ENCODE results near the gene LSM14A. TPM values are rescaled to one million over a fixed set of nuclear protein-coding genes. Genes with fewer than 3 reads are reported as not detected.
A peak's percentile ranks its signal among the peaks of the same experiment; 100 is the strongest.

The LSM14A gene
- total and polyA plus RNA-seq, 2 of the 8 experiments (the other 6 are each of a cell fraction or from before 2014, with no cell fraction given): 117 to 195 TPM

- Histone ChIP-seq H2BK20ac (ENCODE audit: low read length) (no peak overlapping the region), H4K20me1 (replicated peaks in 1 of 2; ENCODE audit: control insufficient read depth in 1 of 2, insufficient read depth in 2 of 2, low read length in 2 of 2) (peaks cover 0 to 10% of the 10 kb centered on the region in 2 experiments)
Observed at GRCh38 chr19:34261334-34262109, 89.2 kb downstream of the LSM14A start.

More at GRCh38 chr19:34261334-34262109, 89.2 kb downstream of the LSM14A start:
- Histone ChIP-seq H3K14ac (ENCODE audit: insufficient read length) (no peak overlapping the region), H3K27me3 (replicated peaks in 1 of 4; ENCODE audit: control insufficient read depth in 3 of 4, extremely low read depth in 1 of 4, insufficient read depth in 3 of 4, low read length in 3 of 4) (no peaks in the 10 kb centered on the region), H2AFZ (ENCODE audit: low read length) (no peak overlapping the region), H3K18ac (ENCODE audit: extremely low read depth, low read length) (no peak overlapping the region), H4K8ac (ENCODE audit: extremely low read depth, insufficient read depth, low read length) (no peak overlapping the region), H3K9ac (replicated peaks in 1 of 4; ENCODE audit: extremely low read depth in 1 of 4, low read depth in 3 of 4, low read length in 3 of 4) (no peak overlapping the region), H3K4ac (replicated peaks; ENCODE audit: insufficient read length, low read depth, low read length) (no peak overlapping the region), H2AK5ac (ENCODE audit: low read depth, low read length) (no peak overlapping the region), H3K23me2 (ENCODE audit: low read depth, low read length) (no peaks in the 10 kb centered on the region), H3K79me1 (ENCODE audit: low read depth, low read length) (peaks cover 4% of the 10 kb centered on the region), H3K79me2 (ENCODE audit: control insufficient read depth in 1 of 2, insufficient read depth in 2 of 2, low read length in 2 of 2) (peaks cover 3 to 47% of the 10 kb centered on the region in 2 experiments; a peak in 2 of 4 replicates), H2BK12ac (ENCODE audit: low read depth, low read length) (no peak overlapping the region), H3K4me1 (replicated peaks in 1 of 4; ENCODE audit: control insufficient read depth in 3 of 4, insufficient read depth in 4 of 4, low read length in 3 of 4) (peaks cover 6 to 19% (median 11%) of the 10 kb centered on the region in 4 experiments), H4K5ac (ENCODE audit: insufficient read length, low read depth, low read length) (no peak overlapping the region), H3K56ac (replicated peaks; ENCODE audit: insufficient read length, low read depth, low read length) (no peak overlapping the region), H4K91ac (replicated peaks; ENCODE audit: insufficient read length, low read length) (no peak overlapping the region), H3K27ac (ENCODE audit: low read depth, low read length) (no peak overlapping the region), H2BK120ac (replicated peaks; ENCODE audit: low read depth, low read length) (no peak overlapping the region), H3K4me3 (ENCODE audit: extremely low read depth in 1 of 4, insufficient read depth in 2 of 4, low read depth in 3 of 4, low read length in 4 of 4) (no peak overlapping the region), H3K36me3 (ENCODE audit: control insufficient read depth in 2 of 4, insufficient read depth in 4 of 4, low read length in 3 of 4) (no peaks in the 10 kb centered on the region), H3K23ac (ENCODE audit: insufficient read length) (no peak overlapping the region), H2BK5ac (ENCODE audit: low read depth, low read length) (no peak overlapping the region), H2BK15ac (ENCODE audit: low read length) (no peak overlapping the region), H3K4me2 (ENCODE audit: insufficient read depth in 1 of 2, low read depth in 2 of 2, low read length in 2 of 2) (peak overlapping the region in 1 of 2 experiments; percentile 36; a peak in 1 of 4 replicates), H3K9me3 (ENCODE audit: insufficient read depth in 2 of 2, low read depth in 1 of 2, low read length in 1 of 2) (no peaks in the 10 kb centered on the region)
- CTCF ChIA-PET (ENCODE audit: partially characterized antibody): interaction anchor here (0.7 to 2.5 kb wide), 9 partner anchors 10 to 85 kb away, joined by 3 to 14 read pairs (median 4); no protein-coding TSS in a partner anchor
- FAIRE-seq (no peak), DNase-seq (ENCODE audit: low read depth in 1 of 2, low spot score in 2 of 2) (no peak)
- POLR2A ChIA-PET (ENCODE audit: partially characterized antibody): interaction anchor here (1.2 to 2.1 kb wide), 4 partner anchors 8 to 25 kb away, joined by 3 to 7 read pairs (median 5); no protein-coding TSS in a partner anchor
- 90% methylated on average over 6 of the region's 6 CpGs; no CpG with 5 or more reads in 1 of the 2 experiments for WGBS, 2 experiments (ENCODE audit: extremely low coverage in 1 of 2, insufficient coverage in 1 of 2, insufficient read length in 1 of 2, insufficient replicate concordance in 2 of 2, low coverage in 1 of 2, low lambda C conversion rate in 2 of 2, missing lambda C conversion rate in 1 of 2)
- TF ChIP-seq EP300 (IDR thresholded peaks at IDR 0.05; ENCODE audit: borderline replicate concordance in 1 of 2, low read depth in 2 of 2, low read length in 2 of 2): no peak
- TF ChIP-seq TEAD4 (IDR thresholded peaks at IDR 0.05; ENCODE audit: low read depth, low read length): 0 out of 2 replicates have a peak, but pooled peaks have one; percentile 16
